Measurements from ENCODE around the gene CAMKMT.

DNA sequence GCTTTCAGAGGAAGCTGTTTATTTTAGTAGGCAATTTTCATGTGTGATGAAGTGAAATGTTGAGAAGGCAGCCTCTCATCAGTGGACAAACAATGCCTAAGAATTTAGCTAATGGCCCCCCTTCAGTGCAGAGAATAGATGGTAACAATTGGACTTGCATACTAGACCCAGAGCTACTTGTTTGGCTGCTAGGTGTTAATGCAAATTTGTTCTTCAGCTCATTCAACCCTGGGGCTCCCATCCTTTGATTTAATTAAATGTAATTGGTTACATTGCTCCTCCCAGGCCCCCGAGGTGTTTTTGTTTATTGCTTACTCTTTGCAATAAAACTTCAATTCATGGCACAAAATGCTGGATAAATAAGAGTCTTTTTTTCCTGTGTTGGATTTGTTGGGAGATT, 68.6 kb downstream of the CAMKMT start:
- TF ChIP-seq YY1 (IDR thresholded peaks at IDR 0.05; ENCODE audit: insufficient read depth, insufficient read length) (no peak), ZNF274 (IDR thresholded peaks at IDR 0.05; ENCODE audit: low read depth, low read length) (no peak), SUZ12 (IDR thresholded peaks at IDR 0.05; ENCODE audit: extremely low read depth, insufficient read depth, insufficient read length) (no peak)

Data from NT2/D1 (cell line).